ENCODE data around the gene PHLPP1. TPM values are rescaled to one million over a fixed set of nuclear protein-coding genes. Genes with fewer than 3 reads are reported as not detected.

The PHLPP1 gene
- total RNA-seq, 1 experiment from 2014 or later, result 39.9 TPM

DNA sequence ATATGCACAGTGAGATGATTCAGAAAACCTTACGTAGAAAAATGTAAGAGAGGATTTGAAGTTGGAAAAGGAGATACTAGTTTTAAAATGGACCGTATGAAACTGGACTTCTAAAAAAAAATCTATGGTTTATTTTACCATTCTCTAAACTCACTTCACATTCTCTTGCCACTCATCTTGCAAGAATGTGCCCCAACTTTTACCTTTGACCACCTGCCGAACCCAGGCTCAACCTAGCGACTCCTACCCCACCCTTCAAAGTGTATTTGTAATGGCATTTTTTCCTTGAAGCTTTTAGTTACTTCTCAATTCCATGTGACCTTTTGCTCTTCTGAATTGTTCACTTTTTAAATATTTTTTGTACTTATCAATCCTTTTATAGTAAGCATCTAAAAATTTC, 160.8 kb downstream of the PHLPP1 start:
- Histone ChIP-seq H3K27me3 (ENCODE audit: insufficient read depth, low read length) (no peaks in the 10 kb centered on the region), H2AFZ (ENCODE audit: low read length) (no peak overlapping the region), H2BK5ac (ENCODE audit: insufficient read length, low read length) (no peak overlapping the region), H4K20me1 (ENCODE audit: control insufficient read depth, insufficient read depth, insufficient read length) (no peaks in the 10 kb centered on the region), H2BK120ac (ENCODE audit: low read depth, low read length, poor library complexity, severe bottlenecking) (no peak overlapping the region), H3K14ac (ENCODE audit: insufficient read depth, low read length) (no peak overlapping the region), H3K9ac (ENCODE audit: extremely low read depth, insufficient read length, low read length) (no peak overlapping the region), H3K56ac (ENCODE audit: insufficient read length, low read depth, low read length) (no peak overlapping the region), H3T11ph (ENCODE audit: low read length) (no peak overlapping the region), H2BK15ac (ENCODE audit: low read depth, low read length) (no peak overlapping the region), H3K4me2 (ENCODE audit: insufficient read depth, insufficient read length, low read length) (no peak overlapping the region), H2AK5ac (ENCODE audit: insufficient read length, low read length) (no peak overlapping the region), H3K9me3 (ENCODE audit: control insufficient read depth, low read depth, low read length) (no peaks in the 10 kb centered on the region), H4K5ac (ENCODE audit: insufficient read length, low read depth, low read length) (no peak overlapping the region), H3K23me2 (ENCODE audit: insufficient read length, low read depth, low read length, poor library complexity, severe bottlenecking) (no peaks in the 10 kb centered on the region), H2BK12ac (ENCODE audit: insufficient read length, low read depth, low read length) (no peak overlapping the region), H3K18ac (ENCODE audit: insufficient read length, low read depth, low read length) (no peak overlapping the region), H2BK20ac (ENCODE audit: low read depth, low read length, poor library complexity, severe bottlenecking) (peak overlapping the region; percentile 11), H3K4me1 (ENCODE audit: insufficient read depth, low read length) (peaks cover 15% of the 10 kb centered on the region; the same call in 1 of the 2 replicates), H4K91ac (ENCODE audit: insufficient read length, low read depth, low read length) (no peak overlapping the region), H3K27ac (ENCODE audit: insufficient read length, low read depth, low read length) (peak overlapping the region; percentile 61), H3K79me1 (ENCODE audit: insufficient read depth, low read depth, low read length, poor library complexity, severe bottlenecking) (peaks cover 6% of the 10 kb centered on the region), H4K8ac (replicated peaks; ENCODE audit: insufficient read length, low read depth, low read length) (no peak overlapping the region), H3K23ac (ENCODE audit: insufficient read length, low read depth, low read length) (no peak overlapping the region), H3K79me2 (ENCODE audit: insufficient read depth, low read length) (peaks cover 5% of the 10 kb centered on the region; the same call in 1 of the 2 replicates), H3K4ac (ENCODE audit: low read depth, low read length) (no peak overlapping the region)
- H3K4me3 Mint-ChIP-seq, result no peak overlapping the region
- peaks cover 55 to 61% of the 10 kb centered on the region in 2 experiments for H3K4me1 Mint-ChIP-seq
- DNase-seq, result no peak
- H3K9me3 Mint-ChIP-seq, result no peaks in the 10 kb centered on the region; a peak in 1 of 5 replicates
- TF ChIP-seq, protein P1, sequence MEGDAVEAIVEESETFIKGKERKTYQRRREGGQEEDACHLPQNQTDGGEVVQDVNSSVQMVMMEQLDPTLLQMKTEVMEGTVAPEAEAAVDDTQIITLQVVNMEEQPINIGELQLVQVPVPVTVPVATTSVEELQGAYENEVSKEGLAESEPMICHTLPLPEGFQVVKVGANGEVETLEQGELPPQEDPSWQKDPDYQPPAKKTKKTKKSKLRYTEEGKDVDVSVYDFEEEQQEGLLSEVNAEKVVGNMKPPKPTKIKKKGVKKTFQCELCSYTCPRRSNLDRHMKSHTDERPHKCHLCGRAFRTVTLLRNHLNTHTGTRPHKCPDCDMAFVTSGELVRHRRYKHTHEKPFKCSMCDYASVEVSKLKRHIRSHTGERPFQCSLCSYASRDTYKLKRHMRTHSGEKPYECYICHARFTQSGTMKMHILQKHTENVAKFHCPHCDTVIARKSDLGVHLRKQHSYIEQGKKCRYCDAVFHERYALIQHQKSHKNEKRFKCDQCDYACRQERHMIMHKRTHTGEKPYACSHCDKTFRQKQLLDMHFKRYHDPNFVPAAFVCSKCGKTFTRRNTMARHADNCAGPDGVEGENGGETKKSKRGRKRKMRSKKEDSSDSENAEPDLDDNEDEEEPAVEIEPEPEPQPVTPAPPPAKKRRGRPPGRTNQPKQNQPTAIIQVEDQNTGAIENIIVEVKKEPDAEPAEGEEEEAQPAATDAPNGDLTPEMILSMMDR (conservative IDR thresholded peaks at IDR 0.05), result no peak
- no CpG with 5 or more reads among the region's 4 CpGs for WGBS (ENCODE audit: extremely low coverage, insufficient read length, low lambda C conversion rate)
- H3K27ac Mint-ChIP-seq, result peak overlapping the region; percentile 79 to 99 (median 97)
- H3K36me3 Mint-ChIP-seq (ENCODE audit: insufficient read depth in 1 of 3, low read depth in 3 of 3), result peaks cover 4 to 10% (median 5%) of the 10 kb centered on the region in 3 experiments; a peak in 6 of 7 replicates
- H3K27me3 Mint-ChIP-seq (ENCODE audit: low read depth), result no peaks in the 10 kb centered on the region

All from H9 (cell line).